Prostate gland (tissue), 2 donors: Measurements from ENCODE around the gene TCF4. TPM values are rescaled to one million over a fixed set of nuclear protein-coding genes. Genes with fewer than 3 reads are reported as not detected.

Experiments
- DNase-seq: peaks from one replicate; pipeline ENCODE4 v3.0.0-alpha.2; 2019; ENCODE audit warnings: low spot score
- H3K27ac ChIP-seq, 2 donors: fragments of 200-600 bp; sonication (generic); 2 replicates each; pipeline ENCODE4 v1.5.1; 2017 to 2019
- H3K27me3 ChIP-seq: fragments of 200-600 bp; sonication (generic); replicated peaks from 2 replicates; pipeline ENCODE4 v1.5.1; 2019; ENCODE audit not compliant: insufficient read depth
- H3K36me3 ChIP-seq, 2 donors: fragments of 200-600 bp; sonication (generic); 1 replicate in 1 of 2; 2 replicates in 1 of 2; pipeline versions ENCODE4 v1.5.1 to v1.8.1; 2017 to 2019
- H3K4me1 ChIP-seq: fragments of 200-600 bp; sonication (generic); replicated peaks from 2 replicates; pipeline ENCODE4 v1.5.1; 2019
- H3K4me3 ChIP-seq, 2 donors: fragments of 200-600 bp; sonication (generic); 2 replicates each; pipeline ENCODE4 v1.5.1; 2017 to 2019
- H3K9me3 ChIP-seq: fragments of 200-600 bp; sonication (generic); 2 replicates; pipeline ENCODE4 v1.5.1; 2017
- POLR2A ChIP-seq: fragments of 450-650 bp; IDR thresholded peaks from one replicate; pipeline ENCODE4 v1.6.1; 2016; ENCODE audit warnings: antibody characterized with exemption, mild to moderate bottlenecking
- POLR2AphosphoS5 ChIP-seq: sonication (generic); formaldehyde crosslinking; IDR thresholded peaks from one replicate; pipeline ENCODE4 v1.6.1; 2017; ENCODE audit warnings: antibody characterized with exemption
- WGBS: methylation state at CpG from one replicate; pipeline ENCODE4 v1.1.5; 2018; 5-methylcytosine and 5-hydroxymethylcytosine counted together
- intact Hi-C: fragments of 100-400 bp; cut with DNase I; formaldehyde crosslinking; loops from one replicate; pipeline ENCODE4 v1.14.2; 2022
- total RNA-seq, 2 donors: library from RNA; depleted of rRNA; stranded (reverse); fragments of >200 nt; gene quantifications; one replicate each; pipeline ENCODE4 v1.1.0, GENCODE V29; 2016
- TF ChIP-seq, protein P1 (sequence below), 4 experiments: fragments of 200-600 bp in 2 of 4; fragments of 450-650 bp in 2 of 4; sonication (generic) in 2 of 4; IDR thresholded peaks; 1 replicate in 3 of 4; 2 replicates in 1 of 4; pipeline ENCODE4 v1.5.1; 2016 to 2019; ENCODE audit warnings: antibody characterized with exemption in 4 of 4, mild to moderate bottlenecking in 2 of 4, moderate library complexity in 2 of 4

TCF4 gene
- total RNA-seq, 2 donors from 2014 or later: 29.8 to 87.2 TPM

DNA sequence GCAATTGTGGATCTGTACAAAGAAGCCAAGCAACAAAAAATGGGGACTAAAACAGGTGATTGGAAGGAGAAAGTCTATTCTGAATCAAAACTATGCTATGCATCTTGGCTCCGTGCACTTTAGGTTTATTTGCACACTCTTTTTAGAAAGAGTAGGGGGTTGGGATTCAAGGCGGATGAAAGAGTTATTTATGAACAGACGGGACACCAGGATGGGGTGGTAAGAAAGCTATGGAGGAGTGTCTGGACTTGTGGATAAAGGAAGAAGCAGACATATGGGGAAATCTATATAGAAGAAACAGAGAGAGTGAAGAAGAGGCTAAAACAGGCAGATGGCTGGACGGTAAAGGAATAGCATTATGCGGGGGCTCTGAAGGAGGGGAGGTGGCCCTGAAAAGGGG lies 57.8 kb downstream of the TCF4 start:
- H3K27ac ChIP-seq: no peak overlapping the region

DNA sequence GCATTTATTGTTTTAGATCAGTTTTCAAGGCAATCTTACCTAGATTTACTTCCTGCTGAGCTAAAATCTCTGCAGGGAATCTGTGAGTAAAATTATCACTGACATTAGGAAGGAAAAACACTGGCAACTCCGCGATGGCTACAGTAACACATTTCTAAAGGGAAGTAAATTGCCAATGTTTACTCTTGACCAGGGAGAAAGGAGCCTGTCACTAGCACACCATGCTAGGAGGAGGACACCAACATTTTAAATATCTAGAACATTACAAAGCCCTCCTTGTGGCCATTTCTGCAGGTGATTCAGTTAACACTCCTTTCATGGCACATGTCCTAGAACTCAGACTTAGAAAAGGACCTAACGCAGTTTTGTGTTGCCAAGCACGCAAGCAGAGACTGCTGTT lies 58.4 kb downstream of the TCF4 start:
- 60% methylated on average over 4 of the region's 4 CpGs for WGBS
- H3K27ac ChIP-seq: no peak overlapping the region
- intact Hi-C loops: no loop called here
- no peaks in the 10 kb centered on the region for H3K27me3 ChIP-seq
- no peaks in the 10 kb centered on the region for H3K9me3 ChIP-seq
- DNase-seq: no peak
- no peaks in the 10 kb centered on the region for H3K36me3 ChIP-seq
- no peak overlapping the region for H3K4me3 ChIP-seq
- H3K4me1 ChIP-seq: no peaks in the 10 kb centered on the region
- TF ChIP-seq, protein P1, sequence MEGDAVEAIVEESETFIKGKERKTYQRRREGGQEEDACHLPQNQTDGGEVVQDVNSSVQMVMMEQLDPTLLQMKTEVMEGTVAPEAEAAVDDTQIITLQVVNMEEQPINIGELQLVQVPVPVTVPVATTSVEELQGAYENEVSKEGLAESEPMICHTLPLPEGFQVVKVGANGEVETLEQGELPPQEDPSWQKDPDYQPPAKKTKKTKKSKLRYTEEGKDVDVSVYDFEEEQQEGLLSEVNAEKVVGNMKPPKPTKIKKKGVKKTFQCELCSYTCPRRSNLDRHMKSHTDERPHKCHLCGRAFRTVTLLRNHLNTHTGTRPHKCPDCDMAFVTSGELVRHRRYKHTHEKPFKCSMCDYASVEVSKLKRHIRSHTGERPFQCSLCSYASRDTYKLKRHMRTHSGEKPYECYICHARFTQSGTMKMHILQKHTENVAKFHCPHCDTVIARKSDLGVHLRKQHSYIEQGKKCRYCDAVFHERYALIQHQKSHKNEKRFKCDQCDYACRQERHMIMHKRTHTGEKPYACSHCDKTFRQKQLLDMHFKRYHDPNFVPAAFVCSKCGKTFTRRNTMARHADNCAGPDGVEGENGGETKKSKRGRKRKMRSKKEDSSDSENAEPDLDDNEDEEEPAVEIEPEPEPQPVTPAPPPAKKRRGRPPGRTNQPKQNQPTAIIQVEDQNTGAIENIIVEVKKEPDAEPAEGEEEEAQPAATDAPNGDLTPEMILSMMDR (IDR thresholded peaks at IDR 0.05): no peak
- TF ChIP-seq POLR2A: no peak
- TF ChIP-seq POLR2AphosphoS5: no peak

More for the DNA sequence above, 57.8 kb downstream of the TCF4 start:
- Histone ChIP-seq H3K27me3 (no peaks in the 10 kb centered on the region), H3K36me3 (no peaks in the 10 kb centered on the region), H3K9me3 (no peaks in the 10 kb centered on the region), H3K4me1 (no peaks in the 10 kb centered on the region), H3K4me3 (no peak overlapping the region)
- DNase-seq: no peak
- WGBS: 80% methylated on average over 5 of the region's 5 CpGs
- TF ChIP-seq, protein P1 (IDR thresholded peaks at IDR 0.05): no peak
- no peak for TF ChIP-seq POLR2A
- no peak for TF ChIP-seq POLR2AphosphoS5
- intact Hi-C loops: no loop called here

DNA sequence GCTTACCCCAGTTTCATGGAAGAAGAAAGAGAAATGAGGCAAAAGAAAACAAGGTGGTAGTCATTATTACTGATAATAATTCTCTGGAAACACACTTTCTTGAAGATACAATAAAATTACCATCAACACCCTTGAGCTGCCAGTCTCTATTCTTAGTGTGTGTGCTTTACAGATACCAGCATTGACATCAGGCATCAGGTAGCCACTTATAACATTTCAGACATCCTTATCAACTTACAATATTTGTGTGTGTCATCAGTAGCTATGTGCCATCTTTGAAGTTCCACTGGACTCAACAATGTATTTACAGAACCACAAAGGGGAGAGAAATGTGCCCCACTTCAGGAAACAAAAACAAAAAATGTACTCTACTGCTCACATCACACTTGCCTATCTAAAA lies 62.1 kb downstream of the TCF4 start:
- no peak for DNase-seq
- Histone ChIP-seq H3K36me3 (no peaks in the 10 kb centered on the region), H3K4me3 (no peak overlapping the region), H3K27me3 (no peaks in the 10 kb centered on the region), H3K4me1 (no peaks in the 10 kb centered on the region), H3K9me3 (no peaks in the 10 kb centered on the region), H3K27ac (no peak overlapping the region)
- intact Hi-C loops: no loop called here
- TF ChIP-seq, protein P1 (IDR thresholded peaks at IDR 0.05): no peak
- TF ChIP-seq POLR2A (no peak), POLR2AphosphoS5 (no peak)

- Histone ChIP-seq H3K27ac (no peak overlapping the region), H3K9me3 (no peaks in the 10 kb centered on the region), H3K4me1 (no peaks in the 10 kb centered on the region), H3K4me3 (no peak overlapping the region), H3K36me3 (no peaks in the 10 kb centered on the region), H3K27me3 (no peaks in the 10 kb centered on the region)
- TF ChIP-seq POLR2A (no peak), POLR2AphosphoS5 (no peak)
- TF ChIP-seq, protein P1 (IDR thresholded peaks at IDR 0.05): no peak
- intact Hi-C loops: no loop called here
- no peak for DNase-seq
Measured at GRCh38 chr18:55524353-55525073, 63.5 kb downstream of the TCF4 start.

- intact Hi-C loops: no loop called here
- Histone ChIP-seq H3K4me1 (no peaks in the 10 kb centered on the region), H3K9me3 (no peaks in the 10 kb centered on the region), H3K4me3 (no peak overlapping the region), H3K36me3 (no peaks in the 10 kb centered on the region), H3K27ac (no peak overlapping the region), H3K27me3 (no peaks in the 10 kb centered on the region)
- TF ChIP-seq, protein P1 (IDR thresholded peaks at IDR 0.05): no peak
- no peak for TF ChIP-seq POLR2A
- DNase-seq: no peak
Measured at GRCh38 chr18:55523001-55523400, 65.0 kb downstream of the TCF4 start.
